Mucosa of descending colon (tissue), 3 donors: ENCODE measurements around the gene ITGA3. TPM values are rescaled to one million over a fixed set of nuclear protein-coding genes. Genes with fewer than 3 reads are reported as not detected.

Experiments used
- ATAC-seq: fragments of 200-7000 bp; cut with Tn5 transposase; one replicate; pipeline ENCODE4 v1.9.1; 2020; ENCODE audit warnings: mild to moderate bottlenecking, moderate library complexity
- DNase-seq, 3 donors: peaks; one replicate each; pipeline ENCODE4 v3.0.0-alpha.2; 2020
- H3K36me3 ChIP-seq: fragments of 200-600 bp; one replicate; pipeline ENCODE4 v1.8.0; 2021; ENCODE audit warnings: low read depth, mild to moderate bottlenecking
- H3K4me1 ChIP-seq: fragments of 200-600 bp; one replicate; pipeline ENCODE4 v1.8.0; 2021; ENCODE audit warnings: low read depth, mild to moderate bottlenecking
- H3K4me3 ChIP-seq: fragments of 200-600 bp; one replicate; pipeline ENCODE4 v1.8.0; 2021; ENCODE audit warnings: mild to moderate bottlenecking
- H3K9me3 ChIP-seq: fragments of 200-600 bp; one replicate; pipeline ENCODE4 v1.8.0; 2021; ENCODE audit warnings: mild to moderate bottlenecking
- CTCF ChIP-seq: fragments of 200-600 bp; IDR thresholded peaks from one replicate; pipeline ENCODE4 v1.8.0; 2022; ENCODE audit warnings: antibody characterized with exemption, mild to moderate bottlenecking
- intact Hi-C, 2 donors: fragments of 100-400 bp; cut with DNase I in 1 of 2; cut with micrococcal nuclease in 1 of 2; formaldehyde crosslinking; loops; one replicate each; pipeline versions ENCODE4 v1.11.0 to v1.11.1; 2022; cut with DNase I, micrococcal nuclease
- total RNA-seq, 3 donors: library from RNA; stranded (reverse); fragmentation: NEBNext Ultra II Directional in 2 of 3; extraction: Animal tissue kit (Norgen Biotek cat#: 25700) in 2 of 3; gene quantifications; one replicate each; pipeline versions ENCODE4 v1.2.1 to v1.2.4, GENCODE V29; 2021 to 2023
- donor health status: DM: no; HTN: no; CAD: no; lungs with moderate emphysema.
- donor health status: DM: no; HTN: no; CAD: no.
- donor health status: DM: no; HTN: yes; CAD: no.

Gene ITGA3
- total RNA-seq, 3 donors from 2014 or later: 108 to 170 (median 108) TPM

- intact Hi-C loops: loop anchor here in 1 of 2 donors (5.0 kb wide), 1 partner anchor 67 kb away; no protein-coding TSS in a partner anchor
- TF ChIP-seq CTCF: no peak
- H3K4me1 ChIP-seq: no peaks in the 10 kb centered on the region
- H3K4me3 ChIP-seq: no peak overlapping the region
- ATAC-seq (no peak), DNase-seq (no peak)
- no peaks in the 10 kb centered on the region for H3K9me3 ChIP-seq
- H3K36me3 ChIP-seq: no peaks in the 10 kb centered on the region
Measured at GRCh38 chr17:50024808-50025207, 31.1 kb upstream of the ITGA3 start.

- Histone ChIP-seq H3K36me3 (no peaks in the 10 kb centered on the region), H3K4me3 (no peak overlapping the region), H3K4me1 (no peaks in the 10 kb centered on the region), H3K9me3 (no peaks in the 10 kb centered on the region)
- no peak for TF ChIP-seq CTCF
- intact Hi-C loops: loop anchor here (2.0 to 5.0 kb wide), 2 partner anchors 61 to 66 kb away; no protein-coding TSS in a partner anchor
- DNase-seq (no peak), ATAC-seq (no peak)
Measured at GRCh38 chr17:50026046-50026675, 29.7 kb upstream of the ITGA3 start.

- peak; percentile 92 for TF ChIP-seq CTCF
- Histone ChIP-seq H3K4me3 (no peak overlapping the region), H3K36me3 (no peaks in the 10 kb centered on the region), H3K4me1 (no peaks in the 10 kb centered on the region), H3K9me3 (no peaks in the 10 kb centered on the region)
- ATAC-seq (peak; percentile 96), DNase-seq (peak; percentile 76 to 96 (median 92))
- intact Hi-C loops: loop anchor here (2.0 to 5.0 kb wide), 2 partner anchors 60 to 65 kb away; no protein-coding TSS in a partner anchor
Measured at GRCh38 chr17:50026837-50027171, 29.1 kb upstream of the ITGA3 start.

- TF ChIP-seq CTCF: no peak
Measured at GRCh38 chr17:50027172-50027880, 28.6 kb upstream of the ITGA3 start.

GRCh38 chr17:50027881-50028735, 27.8 kb upstream of the ITGA3 start:
- DNase-seq: peak in 1 of 3 donors; percentile 56
- no peaks in the 10 kb centered on the region for H3K36me3 ChIP-seq
- TF ChIP-seq CTCF: no peak
- H3K4me1 ChIP-seq: no peaks in the 10 kb centered on the region
- no peak for ATAC-seq
- no peaks in the 10 kb centered on the region for H3K9me3 ChIP-seq
- H3K4me3 ChIP-seq: no peak overlapping the region
- intact Hi-C loops: loop anchor here (2.0 to 5.0 kb wide), 2 partner anchors 59 to 64 kb away; no protein-coding TSS in a partner anchor

More at GRCh38 chr17:50027172-50027880, 28.6 kb upstream of the ITGA3 start:
- ATAC-seq (peak; percentile 70), DNase-seq (peak; percentile 54 to 72 (median 62))
- intact Hi-C loops: loop anchor here (2.0 to 5.0 kb wide), 2 partner anchors 59 to 65 kb away; no protein-coding TSS in a partner anchor
- H3K4me1 ChIP-seq: no peaks in the 10 kb centered on the region
- no peak overlapping the region for H3K4me3 ChIP-seq
- H3K9me3 ChIP-seq: no peaks in the 10 kb centered on the region
- no peaks in the 10 kb centered on the region for H3K36me3 ChIP-seq
